Nephron progenitor cell (in vitro differentiated cells): ENCODE data around the gene ITPRIPL1.

Experiments used
- DNase-seq: peaks from one replicate; pipeline ENCODE4 v3.0.0; 2021
- H3K27ac Mint-ChIP-seq: 2 replicates; pipeline ENCODE4 v1.8.0; 2021; ENCODE audit warnings: mild to moderate bottlenecking, moderate library complexity, mixed read lengths
- H3K27me3 Mint-ChIP-seq: 2 replicates; pipeline ENCODE4 v1.8.0; 2021; ENCODE audit warnings: mild to moderate bottlenecking, low read depth, mixed read lengths; ENCODE audit not compliant: poor library complexity
- H3K36me3 Mint-ChIP-seq: 2 replicates; pipeline ENCODE4 v1.8.0; 2021; ENCODE audit warnings: low read depth, mixed read lengths
- H3K4me1 Mint-ChIP-seq: 2 replicates; pipeline ENCODE4 v1.8.0; 2021; ENCODE audit warnings: mixed read lengths
- H3K4me3 Mint-ChIP-seq: 2 replicates; pipeline ENCODE4 v1.8.0; 2021; ENCODE audit warnings: mild to moderate bottlenecking, moderate library complexity, mixed read lengths
- H3K9me3 Mint-ChIP-seq: 2 replicates; pipeline ENCODE4 v1.8.0; 2021; ENCODE audit warnings: mild to moderate bottlenecking, moderate library complexity, mixed read lengths
- CTCF ChIP-seq: fragments of 200-600 bp; sonication (generic); IDR thresholded peaks from 2 replicates; pipeline ENCODE4 v1.5.0; 2021; ENCODE audit warnings: antibody characterized with exemption

Gene ITPRIPL1

DNA sequence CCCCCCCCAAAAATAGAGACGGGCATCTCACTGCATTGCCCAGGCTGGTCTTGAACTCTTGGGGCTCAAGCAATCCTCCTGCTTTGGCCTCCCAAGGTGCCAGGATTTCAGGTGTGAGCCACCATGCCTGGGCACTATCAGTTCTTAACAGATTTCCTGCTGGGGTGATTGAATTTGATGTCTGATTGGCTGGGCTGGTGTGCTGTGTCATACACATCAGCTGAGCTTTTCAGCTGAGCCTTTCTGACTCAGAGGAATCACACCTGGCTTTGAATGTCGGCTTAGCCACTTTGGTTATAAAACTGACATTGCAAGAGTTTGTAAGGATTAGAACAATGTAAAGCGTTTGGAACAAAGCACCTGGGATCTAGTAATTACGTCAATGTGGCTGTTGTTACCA lies 29.4 kb downstream of the ITPRIPL1 start:
- Mint-ChIP-seq H3K27me3 (no peaks in the 10 kb centered on the region), H3K27ac (no peak overlapping the region), H3K4me1 (no peaks in the 10 kb centered on the region), H3K36me3 (peaks cover 63% of the 10 kb centered on the region), H3K4me3 (no peak overlapping the region), H3K9me3 (no peaks in the 10 kb centered on the region)
- no peak for TF ChIP-seq CTCF
- DNase-seq, result no peak

DNA sequence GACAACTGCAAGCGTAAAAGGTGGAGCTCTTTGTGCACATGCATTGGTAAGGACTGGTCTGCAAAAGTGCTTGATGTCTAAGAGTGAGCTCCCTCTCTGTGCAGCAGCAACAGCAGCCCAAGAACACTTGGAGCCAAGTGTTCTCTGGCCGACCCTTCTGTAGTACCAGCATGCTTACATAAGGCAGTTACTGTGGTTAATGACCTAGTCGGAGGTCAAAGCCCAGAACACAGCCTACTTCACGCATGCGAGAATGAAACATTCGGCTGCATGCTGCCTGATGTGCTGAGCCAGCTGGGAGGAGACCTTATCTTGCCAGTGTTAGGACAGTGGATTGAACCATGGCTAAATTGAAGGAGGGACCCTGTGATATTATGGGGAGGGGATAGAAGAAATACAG lies 31.8 kb downstream of the ITPRIPL1 start:
- peaks cover 75% of the 10 kb centered on the region for H3K36me3 Mint-ChIP-seq
- H3K4me1 Mint-ChIP-seq, result no peaks in the 10 kb centered on the region
- no peak for DNase-seq
- H3K4me3 Mint-ChIP-seq, result no peak overlapping the region
- H3K27ac Mint-ChIP-seq, result no peak overlapping the region
- H3K27me3 Mint-ChIP-seq, result no peaks in the 10 kb centered on the region
- TF ChIP-seq CTCF, result no peak
- H3K9me3 Mint-ChIP-seq, result no peaks in the 10 kb centered on the region

- Mint-ChIP-seq H3K27ac (no peak overlapping the region), H3K9me3 (no peaks in the 10 kb centered on the region), H3K4me1 (no peaks in the 10 kb centered on the region), H3K27me3 (no peaks in the 10 kb centered on the region), H3K36me3 (peaks cover 70% of the 10 kb centered on the region), H3K4me3 (no peak overlapping the region)
- no peak for DNase-seq
- no peak for TF ChIP-seq CTCF
Observed at GRCh38 chr2:96359310-96359709, 34.2 kb downstream of the ITPRIPL1 start.

DNA sequence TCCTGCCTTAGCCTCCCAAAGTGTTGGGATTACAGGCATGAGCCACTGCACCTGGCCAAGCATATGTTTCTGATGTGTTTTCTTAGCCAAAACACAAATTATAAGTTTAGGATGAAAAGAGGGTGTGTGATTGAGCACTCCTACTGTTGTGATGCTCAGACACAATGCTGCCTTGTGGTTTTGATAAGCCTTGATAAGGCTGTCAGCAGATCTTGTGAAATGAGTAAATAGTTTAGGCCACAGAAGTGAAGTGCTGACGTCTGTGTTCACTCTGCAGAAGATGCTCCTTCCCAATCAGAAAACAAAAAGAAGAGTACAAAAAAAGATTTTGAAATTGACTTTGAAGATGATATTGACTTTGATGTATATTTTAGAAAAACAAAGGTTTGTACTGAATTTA lies 34.7 kb downstream of the ITPRIPL1 start:
- H3K9me3 Mint-ChIP-seq, result no peaks in the 10 kb centered on the region
- no peak overlapping the region for H3K4me3 Mint-ChIP-seq
- no peak for TF ChIP-seq CTCF
- no peak overlapping the region for H3K27ac Mint-ChIP-seq
- H3K36me3 Mint-ChIP-seq, result peaks cover 68% of the 10 kb centered on the region
- H3K27me3 Mint-ChIP-seq, result no peaks in the 10 kb centered on the region
- no peak for DNase-seq
- H3K4me1 Mint-ChIP-seq, result no peaks in the 10 kb centered on the region

- Mint-ChIP-seq H3K36me3 (peaks cover 70% of the 10 kb centered on the region), H3K27ac (no peak overlapping the region), H3K27me3 (no peaks in the 10 kb centered on the region), H3K4me3 (no peak overlapping the region), H3K9me3 (no peaks in the 10 kb centered on the region), H3K4me1 (no peaks in the 10 kb centered on the region)
- no peak for TF ChIP-seq CTCF
- no peak for DNase-seq
Observed at GRCh38 chr2:96361751-96362150, 36.6 kb downstream of the ITPRIPL1 start.

DNA sequence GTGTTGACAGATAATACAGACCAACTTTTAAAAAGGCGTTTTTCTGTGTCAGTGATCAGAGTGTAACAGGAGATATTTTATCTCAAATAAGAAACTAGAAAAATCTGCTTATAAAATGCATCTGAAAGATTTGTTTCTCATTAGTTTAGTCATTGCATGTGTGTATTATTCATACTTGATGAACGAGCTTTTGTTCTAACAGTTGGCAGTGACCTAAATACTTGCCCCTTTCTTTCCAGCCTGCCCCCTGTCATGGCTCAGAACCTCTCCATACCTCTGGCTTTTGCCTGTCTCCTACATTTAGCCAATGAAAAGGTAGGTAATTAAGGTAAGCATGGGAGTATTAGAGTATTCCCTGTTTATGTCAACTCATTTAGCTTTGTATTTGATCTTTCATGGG lies 44.1 kb downstream of the ITPRIPL1 start:
- peaks cover 72% of the 10 kb centered on the region for H3K36me3 Mint-ChIP-seq
- no peak for TF ChIP-seq CTCF
- no peaks in the 10 kb centered on the region for H3K27me3 Mint-ChIP-seq
- H3K4me1 Mint-ChIP-seq, result no peaks in the 10 kb centered on the region
- no peaks in the 10 kb centered on the region for H3K9me3 Mint-ChIP-seq
- H3K27ac Mint-ChIP-seq, result no peak overlapping the region
- DNase-seq, result no peak
- no peak overlapping the region for H3K4me3 Mint-ChIP-seq
